HepG2 (cell line): ENCODE data around the gene ADIPOR2. TPM values are rescaled to one million over a fixed set of nuclear protein-coding genes. Genes with fewer than 3 reads are reported as not detected.
A peak's percentile ranks its signal among the peaks of the same experiment; 100 is the strongest.

Source experiments
- ARNTL ChIP-seq: sonication (generic); formaldehyde crosslinking; IDR thresholded peaks from 2 replicates; pipeline ENCODE4 v1.4.0; 2020; ENCODE audit warnings: mild to moderate bottlenecking, missing genetic modification reagents
- ATM ChIP-seq: fragments of 450-650 bp; IDR thresholded peaks from 2 replicates; pipeline ENCODE4 v1.7.1; 2017; ENCODE audit warnings: mild to moderate bottlenecking, borderline replicate concordance
- BHLHE40 ChIP-seq: IDR thresholded peaks from 2 replicates; pipeline ENCODE4 v1.6.1; 2011; ENCODE audit warnings: low read length, improper control_type of control experiment
- HNRNPLL ChIP-seq: fragments of 200-400 bp; formaldehyde crosslinking; IDR thresholded peaks from 2 replicates; pipeline ENCODE4 v1.6.1; 2017; ENCODE audit warnings: mild to moderate bottlenecking, low read depth, low read length; ENCODE audit not compliant: poor library complexity, severe bottlenecking
- NBN ChIP-seq: fragments of 450-650 bp; conservative IDR thresholded peaks from 2 replicates; pipeline ENCODE4 v1.6.1; 2017
- NFYC ChIP-seq: IDR thresholded peaks from 2 replicates; pipeline ENCODE4 v1.6.1; 2016; ENCODE audit warnings: missing genetic modification reagents, missing compliant biosample characterization
- POLR2A ChIP-seq, 2 experiments: IDR thresholded peaks; 2 replicates each; pipeline ENCODE4 v1.6.1; 2011; ENCODE audit warnings: low read depth in 2 of 2, low read length in 2 of 2, mild to moderate bottlenecking in 1 of 2, moderate library complexity in 1 of 2; ENCODE audit not compliant: insufficient read depth in 1 of 2
- SP2 ChIP-seq: sonication (generic); formaldehyde crosslinking; IDR thresholded peaks from 2 replicates; pipeline ENCODE4 v1.5.1; 2020; ENCODE audit warnings: mild to moderate bottlenecking, missing genetic modification reagents
- SP5 ChIP-seq: IDR thresholded peaks from 2 replicates; pipeline ENCODE4 v1.6.1; 2016; ENCODE audit warnings: low read depth, borderline replicate concordance
- ZNF432 ChIP-seq: sonication (generic); formaldehyde crosslinking; IDR thresholded peaks from 2 replicates; pipeline ENCODE4 v1.5.0; 2020; ENCODE audit warnings: missing genetic modification reagents, mild to moderate bottlenecking, borderline replicate concordance
- ZSCAN21 ChIP-seq: sonication (generic); formaldehyde crosslinking; IDR thresholded peaks from 2 replicates; pipeline ENCODE4 v1.8.0; 2022; ENCODE audit warnings: mild to moderate bottlenecking, missing genetic modification reagents, moderate library complexity, borderline replicate concordance
- polyA plus RNA-seq, 8 experiments: library from polyadenylated mRNA; depleted of rRNA in 3 of 8; stranded (reverse) in 7 of 8; unstranded in 1 of 8; fragments of >200 nt; fragmentation: Illumina TruSeq in 4 of 8; extraction: Trizol in 4 of 8; gene quantifications; 2 replicates each; pipeline versions ENCODE4 v1.2.1 to v1.2.3, GENCODE V29; 2011 to 2016; ENCODE audit warnings: low read depth in 4 of 8, missing spikeins in 1 of 8, mixed read lengths in 1 of 8; ENCODE audit not compliant: insufficient read depth in 1 of 8
- total RNA-seq, 5 experiments: library from RNA; depleted of rRNA; stranded (reverse); fragments of >200 nt; fragmentation: Illumina TruSeq; extraction: Trizol; gene quantifications; 2 replicates each; pipeline ENCODE4 v1.2.3, GENCODE V29; 2016; ENCODE audit warnings: low read depth in 1 of 5
- TF ChIP-seq, protein P1 (sequence below): IDR thresholded peaks from 2 replicates; pipeline ENCODE4 v1.4.0; 2020; ENCODE audit warnings: mild to moderate bottlenecking, missing genetic modification reagents
- TF ChIP-seq, protein P2 (sequence below): IDR thresholded peaks from 2 replicates; pipeline ENCODE4 v1.6.1; 2012; ENCODE audit warnings: low read length, improper control_type of control experiment
- TF ChIP-seq, protein P3 (sequence below): IDR thresholded peaks from 2 replicates; pipeline ENCODE4 v1.6.1; 2016; ENCODE audit warnings: low read depth, missing genetic modification reagents, missing compliant biosample characterization
- TF ChIP-seq, protein P4 (sequence below): sonication (generic); formaldehyde crosslinking; IDR thresholded peaks from 2 replicates; pipeline ENCODE4 v1.4.0; 2020; ENCODE audit warnings: low read depth, mild to moderate bottlenecking, missing genetic modification reagents

ADIPOR2 gene
- total and polyA plus RNA-seq, 2 of the 13 experiments (the other 11 are each of a cell fraction or from before 2014, with no cell fraction given) = 35.2 to 52.2 TPM

DNA sequence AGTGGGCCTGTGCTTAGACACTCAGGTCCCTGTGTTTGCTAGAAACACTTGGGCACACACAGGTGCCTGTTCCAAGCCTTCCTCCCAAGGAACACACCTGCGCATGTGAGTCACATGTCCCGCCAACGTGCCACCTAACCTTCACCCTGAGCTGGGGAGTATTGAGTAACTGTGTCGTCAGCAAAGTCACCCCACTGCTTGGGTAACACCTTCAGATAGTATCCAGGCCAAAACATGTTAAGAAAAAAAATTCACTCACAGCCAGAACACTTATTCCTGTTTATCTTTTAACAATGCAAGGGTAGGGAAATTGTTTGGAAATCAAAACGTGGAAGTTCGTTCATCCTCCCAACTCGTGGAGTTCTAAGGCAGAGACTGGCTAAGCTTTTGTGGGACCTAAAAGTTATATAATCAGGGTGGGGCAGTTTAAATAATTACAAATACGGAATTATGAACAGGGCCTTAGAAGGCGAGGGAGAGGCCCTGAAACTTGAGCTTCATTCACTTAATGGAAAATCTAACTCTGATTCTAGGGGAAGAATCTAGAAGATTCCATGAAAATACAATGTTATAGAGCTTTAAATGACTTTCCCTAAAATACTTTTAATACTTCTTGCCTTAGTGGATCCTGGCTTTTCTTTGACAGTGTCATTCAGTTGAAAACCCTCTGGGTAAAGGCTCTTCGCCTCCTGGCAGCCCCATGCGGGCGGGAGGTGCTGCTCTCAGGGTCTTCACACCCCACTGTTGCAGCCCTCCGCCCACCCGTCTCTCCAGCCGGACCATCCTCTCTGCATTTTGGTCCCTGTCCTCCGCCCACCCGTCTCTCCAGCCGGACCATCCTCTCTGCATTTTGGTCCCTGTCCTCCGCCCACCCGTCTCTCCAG, 30.3 kb upstream of the ADIPOR2 start (continued):
- TF ChIP-seq NFYC (CRISPR knock-in tag) (no peak; the same call in 1 of the 2 replicates), SP2 (no peak), SP5 (CRISPR knock-in tag) (0 out of 2 replicates have a peak, but pooled peaks have one; percentile 13), NBN (no peak), ARNTL (CRISPR knock-in tag) (peak; percentile 100), ATM (no peak), BHLHE40 (peak; percentile 53; the same call in 1 of the 2 replicates), POLR2A (IDR thresholded peaks at IDR 0.05; ENCODE audit: insufficient read depth in 1 of 2, low read depth in 2 of 2, low read length in 2 of 2) (peak in 1 of 2 experiments; percentile 23; a peak in 1 of 4 replicates), ZNF432 (no peak), HNRNPLL (no peak), ZSCAN21 (CRISPR knock-in tag) (0 out of 2 replicates have a peak, but pooled peaks have one; percentile 33)
- TF ChIP-seq, protein P1, sequence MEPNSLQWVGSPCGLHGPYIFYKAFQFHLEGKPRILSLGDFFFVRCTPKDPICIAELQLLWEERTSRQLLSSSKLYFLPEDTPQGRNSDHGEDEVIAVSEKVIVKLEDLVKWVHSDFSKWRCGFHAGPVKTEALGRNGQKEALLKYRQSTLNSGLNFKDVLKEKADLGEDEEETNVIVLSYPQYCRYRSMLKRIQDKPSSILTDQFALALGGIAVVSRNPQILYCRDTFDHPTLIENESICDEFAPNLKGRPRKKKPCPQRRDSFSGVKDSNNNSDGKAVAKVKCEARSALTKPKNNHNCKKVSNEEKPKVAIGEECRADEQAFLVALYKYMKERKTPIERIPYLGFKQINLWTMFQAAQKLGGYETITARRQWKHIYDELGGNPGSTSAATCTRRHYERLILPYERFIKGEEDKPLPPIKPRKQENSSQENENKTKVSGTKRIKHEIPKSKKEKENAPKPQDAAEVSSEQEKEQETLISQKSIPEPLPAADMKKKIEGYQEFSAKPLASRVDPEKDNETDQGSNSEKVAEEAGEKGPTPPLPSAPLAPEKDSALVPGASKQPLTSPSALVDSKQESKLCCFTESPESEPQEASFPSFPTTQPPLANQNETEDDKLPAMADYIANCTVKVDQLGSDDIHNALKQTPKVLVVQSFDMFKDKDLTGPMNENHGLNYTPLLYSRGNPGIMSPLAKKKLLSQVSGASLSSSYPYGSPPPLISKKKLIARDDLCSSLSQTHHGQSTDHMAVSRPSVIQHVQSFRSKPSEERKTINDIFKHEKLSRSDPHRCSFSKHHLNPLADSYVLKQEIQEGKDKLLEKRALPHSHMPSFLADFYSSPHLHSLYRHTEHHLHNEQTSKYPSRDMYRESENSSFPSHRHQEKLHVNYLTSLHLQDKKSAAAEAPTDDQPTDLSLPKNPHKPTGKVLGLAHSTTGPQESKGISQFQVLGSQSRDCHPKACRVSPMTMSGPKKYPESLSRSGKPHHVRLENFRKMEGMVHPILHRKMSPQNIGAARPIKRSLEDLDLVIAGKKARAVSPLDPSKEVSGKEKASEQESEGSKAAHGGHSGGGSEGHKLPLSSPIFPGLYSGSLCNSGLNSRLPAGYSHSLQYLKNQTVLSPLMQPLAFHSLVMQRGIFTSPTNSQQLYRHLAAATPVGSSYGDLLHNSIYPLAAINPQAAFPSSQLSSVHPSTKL = peak; percentile 80
- TF ChIP-seq, protein P2, sequence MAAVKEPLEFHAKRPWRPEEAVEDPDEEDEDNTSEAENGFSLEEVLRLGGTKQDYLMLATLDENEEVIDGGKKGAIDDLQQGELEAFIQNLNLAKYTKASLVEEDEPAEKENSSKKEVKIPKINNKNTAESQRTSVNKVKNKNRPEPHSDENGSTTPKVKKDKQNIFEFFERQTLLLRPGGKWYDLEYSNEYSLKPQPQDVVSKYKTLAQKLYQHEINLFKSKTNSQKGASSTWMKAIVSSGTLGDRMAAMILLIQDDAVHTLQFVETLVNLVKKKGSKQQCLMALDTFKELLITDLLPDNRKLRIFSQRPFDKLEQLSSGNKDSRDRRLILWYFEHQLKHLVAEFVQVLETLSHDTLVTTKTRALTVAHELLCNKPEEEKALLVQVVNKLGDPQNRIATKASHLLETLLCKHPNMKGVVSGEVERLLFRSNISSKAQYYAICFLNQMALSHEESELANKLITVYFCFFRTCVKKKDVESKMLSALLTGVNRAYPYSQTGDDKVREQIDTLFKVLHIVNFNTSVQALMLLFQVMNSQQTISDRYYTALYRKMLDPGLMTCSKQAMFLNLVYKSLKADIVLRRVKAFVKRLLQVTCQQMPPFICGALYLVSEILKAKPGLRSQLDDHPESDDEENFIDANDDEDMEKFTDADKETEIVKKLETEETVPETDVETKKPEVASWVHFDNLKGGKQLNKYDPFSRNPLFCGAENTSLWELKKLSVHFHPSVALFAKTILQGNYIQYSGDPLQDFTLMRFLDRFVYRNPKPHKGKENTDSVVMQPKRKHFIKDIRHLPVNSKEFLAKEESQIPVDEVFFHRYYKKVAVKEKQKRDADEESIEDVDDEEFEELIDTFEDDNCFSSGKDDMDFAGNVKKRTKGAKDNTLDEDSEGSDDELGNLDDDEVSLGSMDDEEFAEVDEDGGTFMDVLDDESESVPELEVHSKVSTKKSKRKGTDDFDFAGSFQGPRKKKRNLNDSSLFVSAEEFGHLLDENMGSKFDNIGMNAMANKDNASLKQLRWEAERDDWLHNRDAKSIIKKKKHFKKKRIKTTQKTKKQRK = no peak
- TF ChIP-seq, protein P3, sequence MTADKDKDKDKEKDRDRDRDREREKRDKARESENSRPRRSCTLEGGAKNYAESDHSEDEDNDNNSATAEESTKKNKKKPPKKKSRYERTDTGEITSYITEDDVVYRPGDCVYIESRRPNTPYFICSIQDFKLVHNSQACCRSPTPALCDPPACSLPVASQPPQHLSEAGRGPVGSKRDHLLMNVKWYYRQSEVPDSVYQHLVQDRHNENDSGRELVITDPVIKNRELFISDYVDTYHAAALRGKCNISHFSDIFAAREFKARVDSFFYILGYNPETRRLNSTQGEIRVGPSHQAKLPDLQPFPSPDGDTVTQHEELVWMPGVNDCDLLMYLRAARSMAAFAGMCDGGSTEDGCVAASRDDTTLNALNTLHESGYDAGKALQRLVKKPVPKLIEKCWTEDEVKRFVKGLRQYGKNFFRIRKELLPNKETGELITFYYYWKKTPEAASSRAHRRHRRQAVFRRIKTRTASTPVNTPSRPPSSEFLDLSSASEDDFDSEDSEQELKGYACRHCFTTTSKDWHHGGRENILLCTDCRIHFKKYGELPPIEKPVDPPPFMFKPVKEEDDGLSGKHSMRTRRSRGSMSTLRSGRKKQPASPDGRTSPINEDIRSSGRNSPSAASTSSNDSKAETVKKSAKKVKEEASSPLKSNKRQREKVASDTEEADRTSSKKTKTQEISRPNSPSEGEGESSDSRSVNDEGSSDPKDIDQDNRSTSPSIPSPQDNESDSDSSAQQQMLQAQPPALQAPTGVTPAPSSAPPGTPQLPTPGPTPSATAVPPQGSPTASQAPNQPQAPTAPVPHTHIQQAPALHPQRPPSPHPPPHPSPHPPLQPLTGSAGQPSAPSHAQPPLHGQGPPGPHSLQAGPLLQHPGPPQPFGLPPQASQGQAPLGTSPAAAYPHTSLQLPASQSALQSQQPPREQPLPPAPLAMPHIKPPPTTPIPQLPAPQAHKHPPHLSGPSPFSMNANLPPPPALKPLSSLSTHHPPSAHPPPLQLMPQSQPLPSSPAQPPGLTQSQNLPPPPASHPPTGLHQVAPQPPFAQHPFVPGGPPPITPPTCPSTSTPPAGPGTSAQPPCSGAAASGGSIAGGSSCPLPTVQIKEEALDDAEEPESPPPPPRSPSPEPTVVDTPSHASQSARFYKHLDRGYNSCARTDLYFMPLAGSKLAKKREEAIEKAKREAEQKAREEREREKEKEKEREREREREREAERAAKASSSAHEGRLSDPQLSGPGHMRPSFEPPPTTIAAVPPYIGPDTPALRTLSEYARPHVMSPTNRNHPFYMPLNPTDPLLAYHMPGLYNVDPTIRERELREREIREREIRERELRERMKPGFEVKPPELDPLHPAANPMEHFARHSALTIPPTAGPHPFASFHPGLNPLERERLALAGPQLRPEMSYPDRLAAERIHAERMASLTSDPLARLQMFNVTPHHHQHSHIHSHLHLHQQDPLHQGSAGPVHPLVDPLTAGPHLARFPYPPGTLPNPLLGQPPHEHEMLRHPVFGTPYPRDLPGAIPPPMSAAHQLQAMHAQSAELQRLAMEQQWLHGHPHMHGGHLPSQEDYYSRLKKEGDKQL (CRISPR knock-in tag) = peak; percentile 54; the same call in 1 of the 2 replicates
- TF ChIP-seq, protein P4, sequence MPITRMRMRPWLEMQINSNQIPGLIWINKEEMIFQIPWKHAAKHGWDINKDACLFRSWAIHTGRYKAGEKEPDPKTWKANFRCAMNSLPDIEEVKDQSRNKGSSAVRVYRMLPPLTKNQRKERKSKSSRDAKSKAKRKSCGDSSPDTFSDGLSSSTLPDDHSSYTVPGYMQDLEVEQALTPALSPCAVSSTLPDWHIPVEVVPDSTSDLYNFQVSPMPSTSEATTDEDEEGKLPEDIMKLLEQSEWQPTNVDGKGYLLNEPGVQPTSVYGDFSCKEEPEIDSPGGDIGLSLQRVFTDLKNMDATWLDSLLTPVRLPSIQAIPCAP (CRISPR knock-in tag) = no peak
